Transverse colon (tissue), 3 donors: ENCODE results near the gene CDC42.
"Not testable (repeated sequence)": the region's sequence is repeated elsewhere in the genome, so short reads cannot be mapped to it uniquely, and the experiment has no call there.

Experiments used
- CTCF ChIP-seq, 5 experiments: fragments of 200-600 bp in 3 of 5; fragments of 450-650 bp in 2 of 5; sonication (generic) in 3 of 5; IDR thresholded peaks; 1 replicate in 2 of 5; 2 replicates in 3 of 5; pipeline ENCODE4 v1.5.1; 2016 to 2017; ENCODE audit warnings: antibody characterized with exemption in 5 of 5, inconsistent platforms in 3 of 5, mild to moderate bottlenecking in 2 of 5, moderate library complexity in 1 of 5
- EP300 ChIP-seq: sonication (generic); formaldehyde crosslinking; IDR thresholded peaks from one replicate; pipeline ENCODE4 v1.6.1; 2017; ENCODE audit warnings: antibody characterized with exemption, low read depth
- POLR2A ChIP-seq: fragments of 450-650 bp; IDR thresholded peaks from one replicate; pipeline ENCODE4 v1.6.1; 2016; ENCODE audit warnings: antibody characterized with exemption, mild to moderate bottlenecking, moderate library complexity

GRCh38 chr1:22012752-22013151, 39.8 kb upstream of the CDC42 start:
- not testable (repeated sequence) for TF ChIP-seq CTCF (IDR thresholded peaks at IDR 0.05); POLR2A; EP300
